LNCaP clone FGC (cell line): Measurements from ENCODE around the gene ULK3.

Source experiments
- DNase-seq: peaks from one replicate; pipeline ENCODE4 v3.0.0-alpha.2; 2011; ENCODE audit warnings: low read depth
- H3K4me3 ChIP-seq: 2 replicates; pipeline ENCODE4 v1.5.1; 2011; ENCODE audit warnings: mild to moderate bottlenecking, low read depth, low read length, control low read depth
- CTCF ChIP-seq: IDR thresholded peaks from 2 replicates; pipeline ENCODE4 v1.5.1; 2012; ENCODE audit warnings: mild to moderate bottlenecking; ENCODE audit not compliant: control insufficient read depth, insufficient read depth; ENCODE audit errors: extremely low read depth

The ULK3 gene

GRCh38 chr15:74786551-74787165, 56.3 kb downstream of the ULK3 start:
- TF ChIP-seq CTCF, result no peak
- H3K4me3 ChIP-seq, result no peak overlapping the region
- DNase-seq, result no peak
